Stomach (tissue), 9 donors: ENCODE results near the gene C9orf40. TPM values are rescaled to one million over a fixed set of nuclear protein-coding genes. Genes with fewer than 3 reads are reported as not detected.

ENCODE experiments used
- DNase-seq, 2 donors: peaks; one replicate each; pipeline versions ENCODE4 v3.0.0 to v3.0.0-alpha.2; 2013 to 2019
- H3K27ac ChIP-seq, 5 donors: fragments of 200-600 bp in 4 of 5; sonication (generic) in 4 of 5; one replicate each; pipeline ENCODE4 v1.5.1; 2013 to 2019; ENCODE audit warnings: mild to moderate bottlenecking in 1 of 5, moderate library complexity in 1 of 5
- H3K27me3 ChIP-seq, 3 donors: fragments of 200-600 bp; sonication (generic); one replicate each; pipeline ENCODE4 v1.5.1; 2017 to 2019; ENCODE audit warnings: mixed run types in 1 of 3
- H3K36me3 ChIP-seq, 4 donors: fragments of 200-600 bp; sonication (generic); 1 replicate in 3 of 4; 2 replicates in 1 of 4; pipeline ENCODE4 v1.5.1; 2016 to 2019
- H3K4me1 ChIP-seq, 4 donors: fragments of 200-600 bp; sonication (generic); one replicate each; pipeline ENCODE4 v1.5.1; 2016 to 2019
- H3K4me3 ChIP-seq, 4 donors: fragments of 200-600 bp; sonication (generic) in 3 of 4; one replicate each; pipeline ENCODE4 v1.5.1; 2016 to 2019; ENCODE audit warnings: mild to moderate bottlenecking in 1 of 4
- H3K9me3 ChIP-seq, 4 donors: fragments of 200-600 bp; sonication (generic); one replicate each; pipeline ENCODE4 v1.5.1; 2016 to 2019
- EP300 ChIP-seq: sonication (generic); formaldehyde crosslinking; IDR thresholded peaks from one replicate; pipeline ENCODE4 v1.6.1; 2017; ENCODE audit warnings: antibody characterized with exemption
- POLR2A ChIP-seq, 4 donors: fragments of 450-650 bp; IDR thresholded peaks; one replicate each; pipeline ENCODE4 v1.6.1; 2016; ENCODE audit warnings: antibody characterized with exemption in 4 of 4, control low read depth in 2 of 4, mild to moderate bottlenecking in 1 of 4, moderate library complexity in 1 of 4
- POLR2AphosphoS5 ChIP-seq, 3 donors: sonication (generic); formaldehyde crosslinking; IDR thresholded peaks; one replicate each; pipeline ENCODE4 v1.6.1; 2016; ENCODE audit warnings: antibody characterized with exemption in 3 of 3
- WGBS, 5 donors: extraction: QIAGEN DNeasy Blood & Tissue Kit in 3 of 5; methylation state at CpG; one replicate each; pipeline versions ENCODE4 v1.1.5 to v1.1.7; 2013 to 2018; 5-methylcytosine and 5-hydroxymethylcytosine counted together
- intact Hi-C: fragments of 100-400 bp; cut with DNase I; formaldehyde crosslinking; loops from one replicate; pipeline ENCODE4 v1.15.1; 2023; ENCODE audit warnings: low total_unique reads
- polyA plus RNA-seq, 3 donors: library from polyadenylated mRNA; stranded (reverse); fragments of 200-250 nt; gene quantifications; one replicate each; pipeline ENCODE4 v1.2.3, GENCODE V29; 2013
- total RNA-seq, 5 donors: library from RNA; depleted of rRNA; stranded (reverse); fragments of >200 nt; gene quantifications; one replicate each; pipeline versions ENCODE4 v1.1.0 to v1.2.3, GENCODE V29; 2014 to 2016
- TF ChIP-seq, protein P1 (sequence below), 7 experiments: fragments of 450-650 bp in 4 of 7; fragments of 200-600 bp in 3 of 7; sonication (generic) in 3 of 7; IDR thresholded peaks; one replicate each; pipeline ENCODE4 v1.5.1; 2016 to 2019; ENCODE audit warnings: antibody characterized with exemption in 7 of 7, control low read depth in 2 of 7, mild to moderate bottlenecking in 1 of 7
- donor health status: healthy with polysubstance abuse.
- donor health status: Bipolar disorder and iron deficiency.
- donor health status: healthy.

C9orf40 gene
- total and polyA plus RNA-seq, 8 donors, result 1.4 to 3.3 (median 2.2) TPM; not detected in 3

DNA sequence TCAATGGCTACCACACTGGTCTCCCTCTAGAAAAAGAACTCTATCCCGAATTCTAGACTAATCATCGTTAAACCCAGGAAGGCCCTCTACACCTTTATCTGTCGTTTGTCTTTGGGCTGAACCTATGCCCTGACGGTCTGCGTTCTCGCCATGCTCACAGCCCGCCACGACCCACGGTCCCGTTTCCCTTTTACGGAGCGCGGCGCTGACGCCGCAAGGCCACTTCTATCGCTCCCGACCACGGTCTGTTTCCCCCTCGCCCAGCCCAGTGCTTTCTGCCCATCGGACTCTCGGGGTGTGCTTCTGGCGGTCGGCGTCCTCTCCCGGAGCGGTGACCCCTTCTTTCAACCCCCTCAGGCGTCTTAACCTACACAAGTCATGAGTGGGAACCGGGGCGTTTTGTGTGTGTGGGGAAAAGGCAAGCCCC, 974 bp downstream of the C9orf40 start:
- Histone ChIP-seq H3K36me3 (no peaks in the 10 kb centered on the region), H3K27me3 (no peaks in the 10 kb centered on the region), H3K4me1 (peaks cover 0 to 16% (median 6%) of the 10 kb centered on the region in 4 donors), H3K27ac (peak overlapping the region; percentile 91 to 98 (median 97)), H3K9me3 (no peaks in the 10 kb centered on the region), H3K4me3 (peak overlapping the region; percentile 72 to 91 (median 78))
- WGBS, 5 donors, result 0 to 1% (median 1%) methylated on average over 29 to 30 of the region's 30 CpGs
- peak; percentile 53 to 78 for DNase-seq
- TF ChIP-seq POLR2AphosphoS5 (IDR thresholded peaks at IDR 0.05) (no peak), POLR2A (IDR thresholded peaks at IDR 0.05) (no peak), EP300 (no peak)
- TF ChIP-seq, protein P1, sequence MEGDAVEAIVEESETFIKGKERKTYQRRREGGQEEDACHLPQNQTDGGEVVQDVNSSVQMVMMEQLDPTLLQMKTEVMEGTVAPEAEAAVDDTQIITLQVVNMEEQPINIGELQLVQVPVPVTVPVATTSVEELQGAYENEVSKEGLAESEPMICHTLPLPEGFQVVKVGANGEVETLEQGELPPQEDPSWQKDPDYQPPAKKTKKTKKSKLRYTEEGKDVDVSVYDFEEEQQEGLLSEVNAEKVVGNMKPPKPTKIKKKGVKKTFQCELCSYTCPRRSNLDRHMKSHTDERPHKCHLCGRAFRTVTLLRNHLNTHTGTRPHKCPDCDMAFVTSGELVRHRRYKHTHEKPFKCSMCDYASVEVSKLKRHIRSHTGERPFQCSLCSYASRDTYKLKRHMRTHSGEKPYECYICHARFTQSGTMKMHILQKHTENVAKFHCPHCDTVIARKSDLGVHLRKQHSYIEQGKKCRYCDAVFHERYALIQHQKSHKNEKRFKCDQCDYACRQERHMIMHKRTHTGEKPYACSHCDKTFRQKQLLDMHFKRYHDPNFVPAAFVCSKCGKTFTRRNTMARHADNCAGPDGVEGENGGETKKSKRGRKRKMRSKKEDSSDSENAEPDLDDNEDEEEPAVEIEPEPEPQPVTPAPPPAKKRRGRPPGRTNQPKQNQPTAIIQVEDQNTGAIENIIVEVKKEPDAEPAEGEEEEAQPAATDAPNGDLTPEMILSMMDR (IDR thresholded peaks at IDR 0.05), result no peak
- intact Hi-C loops, result no loop called here

DNA sequence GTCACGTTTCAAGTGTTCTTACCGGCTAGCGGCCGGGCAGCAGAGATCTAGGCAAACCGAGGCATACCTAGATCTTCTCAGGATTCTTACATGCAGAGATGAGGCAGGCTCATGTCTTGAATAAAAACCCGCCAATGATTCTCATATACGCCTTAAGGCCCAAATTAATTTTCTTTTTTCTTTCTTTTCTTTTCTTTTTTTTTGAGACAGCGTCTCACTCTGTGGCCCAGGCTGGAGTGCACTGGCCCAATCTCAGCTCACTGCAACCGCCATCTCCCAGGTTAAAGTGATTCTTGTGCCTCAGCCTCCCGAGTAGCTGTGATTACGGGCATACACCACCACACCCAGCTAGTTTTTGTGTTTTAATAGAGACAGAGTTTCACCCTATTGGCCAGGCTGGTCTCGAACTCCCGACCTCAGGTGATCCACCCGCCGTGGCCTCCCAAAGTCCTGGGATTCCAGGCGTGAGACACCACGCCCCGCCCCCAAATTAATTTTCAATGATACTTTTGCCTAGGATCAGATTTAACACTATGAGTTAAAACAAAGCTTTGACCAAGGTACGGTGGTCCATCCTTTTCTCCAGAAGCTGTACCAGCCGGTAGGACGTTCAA, 1.5 kb downstream of the C9orf40 start:
- peak overlapping the region; percentile 72 to 91 (median 78) for H3K4me3 ChIP-seq
- peaks cover 0 to 16% (median 6%) of the 10 kb centered on the region in 4 donors for H3K4me1 ChIP-seq
- peak overlapping the region in 4 of 5 donors; percentile 91 to 98 (median 94) for H3K27ac ChIP-seq
- H3K27me3 ChIP-seq, result no peaks in the 10 kb centered on the region
- no peak for DNase-seq
- 64 to 73% (median 70%) methylated on average over 21 of the region's 21 CpGs for WGBS, 5 donors
- intact Hi-C loops, result no loop called here
- TF ChIP-seq EP300 (no peak), POLR2AphosphoS5 (IDR thresholded peaks at IDR 0.05) (no peak), POLR2A (IDR thresholded peaks at IDR 0.05) (no peak)
- TF ChIP-seq, protein P1 (IDR thresholded peaks at IDR 0.05), result no peak
- H3K36me3 ChIP-seq, result no peaks in the 10 kb centered on the region
- H3K9me3 ChIP-seq, result no peaks in the 10 kb centered on the region

DNA sequence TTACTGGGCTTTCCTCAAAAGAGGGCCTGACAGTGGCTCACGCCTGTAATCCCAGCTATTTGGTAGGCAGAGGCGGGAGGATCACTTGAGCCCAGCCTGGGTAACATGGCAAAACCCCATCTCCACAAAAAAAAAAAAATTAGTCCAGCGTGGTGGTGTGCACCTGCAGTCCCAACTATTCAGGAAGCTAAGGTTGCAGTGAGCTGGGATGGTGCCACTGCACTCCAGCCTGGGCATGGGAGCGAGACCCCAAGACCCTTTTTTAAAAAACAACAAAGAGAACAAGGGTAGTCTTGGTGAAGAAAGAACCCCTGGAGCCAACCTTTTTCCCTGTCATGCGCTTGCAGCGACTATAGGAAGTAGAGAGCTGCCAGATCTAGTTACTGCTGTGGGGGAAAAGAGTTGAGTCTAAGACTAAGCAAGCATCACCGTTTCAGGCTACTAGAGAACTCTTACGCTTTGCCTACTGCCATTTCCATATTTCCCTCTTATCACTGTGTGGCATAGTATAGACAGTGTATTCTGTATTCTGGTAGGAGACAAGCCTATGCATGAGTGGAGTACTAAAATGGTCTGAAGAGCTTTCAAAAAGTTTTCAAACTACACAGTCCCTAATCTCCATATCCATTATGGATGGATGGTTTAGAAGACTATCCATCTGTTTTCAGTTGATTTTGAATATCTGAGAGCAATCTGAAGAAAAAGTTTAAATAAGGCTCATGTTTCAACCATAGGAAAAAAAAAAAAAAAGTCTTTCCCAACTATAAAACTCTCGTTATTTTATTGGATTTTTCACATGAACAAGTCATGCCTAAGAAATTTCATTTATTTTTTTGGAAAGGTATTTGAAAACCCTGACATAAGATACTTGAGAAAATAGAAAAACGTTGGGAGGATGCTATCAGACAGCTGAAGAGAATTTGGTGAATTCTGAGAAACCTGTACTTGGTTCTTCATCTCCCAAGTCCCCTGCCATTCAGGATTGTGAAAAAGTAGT, 2.6 kb downstream of the C9orf40 start:
- H3K27ac ChIP-seq, result no peak overlapping the region
- intact Hi-C loops, result no loop called here
- TF ChIP-seq POLR2AphosphoS5 (IDR thresholded peaks at IDR 0.05), result no peak
- no peak for TF ChIP-seq POLR2A (IDR thresholded peaks at IDR 0.05)
- H3K9me3 ChIP-seq, result no peaks in the 10 kb centered on the region
- 88 to 92% (median 88%) methylated on average over 10 of the region's 10 CpGs for WGBS, 5 donors
- no peaks in the 10 kb centered on the region for H3K36me3 ChIP-seq
- H3K4me3 ChIP-seq, result no peak overlapping the region
- H3K27me3 ChIP-seq, result no peaks in the 10 kb centered on the region
- DNase-seq, result no peak
- H3K4me1 ChIP-seq, result peaks cover 0 to 16% (median 6%) of the 10 kb centered on the region in 4 donors

DNA sequence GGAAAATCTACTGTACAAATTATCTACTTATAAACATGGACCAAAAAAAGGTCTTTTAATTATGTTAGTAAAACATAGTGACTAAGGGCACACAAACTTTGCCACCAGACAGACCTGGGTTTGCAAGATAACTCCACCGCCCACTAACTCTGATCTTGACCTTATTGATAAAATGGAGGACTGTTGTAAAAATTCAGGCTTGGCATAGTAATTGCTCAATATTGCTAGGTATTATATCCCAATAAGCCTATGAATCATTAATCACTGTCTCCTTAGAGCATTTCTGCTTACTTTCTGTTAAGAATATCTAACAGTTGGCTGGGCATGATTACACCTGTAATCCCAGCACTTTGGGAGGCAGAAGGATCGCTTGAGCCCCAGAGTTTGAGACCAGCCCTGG, 3.8 kb downstream of the C9orf40 start:
- DNase-seq, result no peak
- H3K27ac ChIP-seq, result no peak overlapping the region
- no peaks in the 10 kb centered on the region for H3K36me3 ChIP-seq
- intact Hi-C loops, result no loop called here
- H3K4me3 ChIP-seq, result no peak overlapping the region
- H3K27me3 ChIP-seq, result no peaks in the 10 kb centered on the region
- H3K9me3 ChIP-seq, result no peaks in the 10 kb centered on the region
- peaks cover 0 to 16% (median 6%) of the 10 kb centered on the region in 4 donors for H3K4me1 ChIP-seq
- 84 to 95% (median 92%) methylated on average over 2 of the region's 2 CpGs for WGBS, 5 donors
- TF ChIP-seq EP300, result no peak
- TF ChIP-seq POLR2AphosphoS5 (IDR thresholded peaks at IDR 0.05), result no peak
- TF ChIP-seq POLR2A (IDR thresholded peaks at IDR 0.05), result no peak
- TF ChIP-seq, protein P1 (IDR thresholded peaks at IDR 0.05), result no peak
